H9 (cell line): ENCODE measurements around the gene HPCAL1. TPM values are rescaled to one million over a fixed set of nuclear protein-coding genes. Genes with fewer than 3 reads are reported as not detected.

Experiments
- DNase-seq: peaks from one replicate; pipeline ENCODE4 v3.0.0-alpha.2; 2017
- H2AFZ ChIP-seq: one replicate; pipeline ENCODE4 v1.6.1; 2013; ENCODE audit warnings: mild to moderate bottlenecking, low read length, control low read depth, moderate library complexity
- H2AK5ac ChIP-seq: 2 replicates; pipeline ENCODE4 v1.6.1; 2013; ENCODE audit warnings: low read length, control low read depth, mixed read lengths; ENCODE audit not compliant: insufficient read length
- H2BK120ac ChIP-seq: one replicate; pipeline ENCODE4 v1.6.1; 2013; ENCODE audit warnings: low read depth, mild to moderate bottlenecking, low read length, control low read depth, inconsistent platforms; ENCODE audit not compliant: poor library complexity, severe bottlenecking
- H2BK12ac ChIP-seq: 2 replicates; pipeline ENCODE4 v1.6.1; 2013; ENCODE audit warnings: low read length, control low read depth, mixed read lengths, low read depth; ENCODE audit not compliant: insufficient read length
- H2BK15ac ChIP-seq: 2 replicates; pipeline ENCODE4 v1.6.1; 2013; ENCODE audit warnings: low read depth, low read length, control low read depth
- H2BK20ac ChIP-seq: one replicate; pipeline ENCODE4 v1.6.1; 2013; ENCODE audit warnings: low read depth, mild to moderate bottlenecking, low read length, control low read depth, inconsistent platforms; ENCODE audit not compliant: poor library complexity, severe bottlenecking
- H2BK5ac ChIP-seq: 2 replicates; pipeline ENCODE4 v1.6.1; 2013; ENCODE audit warnings: low read length, control low read depth, mixed read lengths; ENCODE audit not compliant: insufficient read length
- H3K14ac ChIP-seq: 2 replicates; pipeline ENCODE4 v1.6.1; 2013; ENCODE audit warnings: low read length, control low read depth; ENCODE audit not compliant: insufficient read depth
- H3K18ac ChIP-seq: 2 replicates; pipeline ENCODE4 v1.6.1; 2013; ENCODE audit warnings: low read depth, mild to moderate bottlenecking, mixed read lengths, low read length, control low read depth; ENCODE audit not compliant: insufficient read length
- H3K23ac ChIP-seq: 2 replicates; pipeline ENCODE4 v1.6.1; 2013; ENCODE audit warnings: low read length, control low read depth, mixed read lengths, low read depth; ENCODE audit not compliant: insufficient read length
- H3K23me2 ChIP-seq: 2 replicates; pipeline ENCODE4 v1.6.1; 2013; ENCODE audit warnings: low read depth, mild to moderate bottlenecking, mixed read lengths, low read length, control low read depth; ENCODE audit not compliant: insufficient read length, poor library complexity, severe bottlenecking
- H3K27ac ChIP-seq: 2 replicates; pipeline ENCODE4 v1.5.1; 2013; ENCODE audit warnings: low read length, control low read depth, mixed read lengths, low read depth; ENCODE audit not compliant: insufficient read length
- H3K27me3 ChIP-seq: 2 replicates; pipeline ENCODE4 v1.6.1; 2013; ENCODE audit warnings: low read length, control low read depth, inconsistent platforms; ENCODE audit not compliant: insufficient read depth
- H3K4ac ChIP-seq: 2 replicates; pipeline ENCODE4 v1.6.1; 2013; ENCODE audit warnings: low read depth, mild to moderate bottlenecking, control low read depth, inconsistent platforms, low read length, moderate library complexity
- H3K4me1 ChIP-seq: 2 replicates; pipeline ENCODE4 v1.6.1; 2013; ENCODE audit warnings: low read length, control low read depth, inconsistent platforms; ENCODE audit not compliant: insufficient read depth
- H3K4me2 ChIP-seq: 2 replicates; pipeline ENCODE4 v1.6.1; 2013; ENCODE audit warnings: low read length, control low read depth, mixed read lengths; ENCODE audit not compliant: insufficient read length, insufficient read depth
- H3K56ac ChIP-seq: 2 replicates; pipeline ENCODE4 v1.6.1; 2013; ENCODE audit warnings: low read depth, mild to moderate bottlenecking, mixed read lengths, low read length, control low read depth; ENCODE audit not compliant: insufficient read length
- H3K79me1 ChIP-seq: 2 replicates; pipeline ENCODE4 v1.6.1; 2013; ENCODE audit warnings: low read depth, mild to moderate bottlenecking, moderate library complexity, low read length, control low read depth, inconsistent platforms; ENCODE audit not compliant: insufficient read depth, poor library complexity, severe bottlenecking
- H3K79me2 ChIP-seq: 2 replicates; pipeline ENCODE4 v1.6.1; 2013; ENCODE audit warnings: low read length, control low read depth, inconsistent platforms; ENCODE audit not compliant: insufficient read depth
- H3K9ac ChIP-seq: 2 replicates; pipeline ENCODE4 v1.6.1; 2013; ENCODE audit warnings: low read length, control low read depth, mixed read lengths; ENCODE audit not compliant: insufficient read length; ENCODE audit errors: extremely low read depth
- H3K9me3 ChIP-seq: one replicate; pipeline ENCODE4 v1.6.1; 2013; ENCODE audit warnings: low read depth, low read length, inconsistent platforms; ENCODE audit not compliant: control insufficient read depth
- H3T11ph ChIP-seq: one replicate; pipeline ENCODE4 v1.6.1; 2013; ENCODE audit warnings: mild to moderate bottlenecking, low read length, control low read depth, inconsistent platforms
- H4K20me1 ChIP-seq: one replicate; pipeline ENCODE4 v1.6.1; 2013; ENCODE audit not compliant: control insufficient read depth, insufficient read length, insufficient read depth
- H4K5ac ChIP-seq: 2 replicates; pipeline ENCODE4 v1.6.1; 2013; ENCODE audit warnings: low read depth, mild to moderate bottlenecking, mixed read lengths, low read length, control low read depth; ENCODE audit not compliant: insufficient read length
- H4K8ac ChIP-seq: replicated peaks from 2 replicates; pipeline ENCODE4 v1.6.1; 2013; ENCODE audit warnings: low read length, control low read depth, mixed read lengths, low read depth; ENCODE audit not compliant: insufficient read length
- H4K91ac ChIP-seq: 2 replicates; pipeline ENCODE4 v1.6.1; 2013; ENCODE audit warnings: low read depth, mild to moderate bottlenecking, moderate library complexity, mixed read lengths, low read length, control low read depth; ENCODE audit not compliant: insufficient read length
- H3K27ac Mint-ChIP-seq, 3 experiments: 2 replicates in 2 of 3; 3 replicates in 1 of 3; pipeline ENCODE4 v1.8.0; 2020 to 2021; ENCODE audit warnings: mixed read lengths in 3 of 3, mild to moderate bottlenecking in 1 of 3, moderate library complexity in 1 of 3
- H3K27me3 Mint-ChIP-seq: 2 replicates; pipeline ENCODE4 v1.8.0; 2021; ENCODE audit warnings: low read depth, mild to moderate bottlenecking, moderate library complexity, mixed read lengths
- H3K36me3 Mint-ChIP-seq, 3 experiments: 2 replicates in 2 of 3; 3 replicates in 1 of 3; pipeline ENCODE4 v1.8.0; 2020 to 2021; ENCODE audit warnings: low read depth in 3 of 3, mixed read lengths in 3 of 3; ENCODE audit not compliant: insufficient read depth in 1 of 3
- H3K4me1 Mint-ChIP-seq, 2 experiments: 2 replicates each; pipeline ENCODE4 v1.8.0; 2020; ENCODE audit warnings: mixed read lengths in 2 of 2
- H3K4me3 Mint-ChIP-seq, 2 experiments: 2 replicates in 1 of 2; 3 replicates in 1 of 2; pipeline ENCODE4 v1.8.0; 2020 to 2021; ENCODE audit warnings: mild to moderate bottlenecking in 2 of 2, mixed read lengths in 2 of 2, moderate library complexity in 1 of 2
- H3K9me3 Mint-ChIP-seq, 2 experiments: 2 replicates in 1 of 2; 3 replicates in 1 of 2; pipeline ENCODE4 v1.8.0; 2020; ENCODE audit warnings: mild to moderate bottlenecking in 2 of 2, mixed read lengths in 2 of 2, moderate library complexity in 1 of 2
- WGBS: extraction: QIAGEN DNeasy Blood & Tissue Kit; methylation state at CpG from one replicate; pipeline ENCODE4 v1.1.7; 2013; ENCODE audit warnings: missing lambda C conversion rate, low lambda C conversion rate, mixed read lengths; ENCODE audit not compliant: insufficient read length; ENCODE audit errors: extremely low coverage; 5-methylcytosine and 5-hydroxymethylcytosine counted together
- total RNA-seq: library from RNA; stranded (reverse); gene quantifications from 2 replicates; pipeline ENCODE4 v1.2.1, GENCODE V29; 2021
- TF ChIP-seq, protein P1 (sequence below): fragments of 200-600 bp; sonication (generic); conservative IDR thresholded peaks from 3 replicates; pipeline ENCODE4 v1.8.0; 2021; ENCODE audit warnings: antibody characterized with exemption, mild to moderate bottlenecking

Gene HPCAL1
- total RNA-seq, 1 experiment from 2014 or later, result 4.7 TPM

DNA sequence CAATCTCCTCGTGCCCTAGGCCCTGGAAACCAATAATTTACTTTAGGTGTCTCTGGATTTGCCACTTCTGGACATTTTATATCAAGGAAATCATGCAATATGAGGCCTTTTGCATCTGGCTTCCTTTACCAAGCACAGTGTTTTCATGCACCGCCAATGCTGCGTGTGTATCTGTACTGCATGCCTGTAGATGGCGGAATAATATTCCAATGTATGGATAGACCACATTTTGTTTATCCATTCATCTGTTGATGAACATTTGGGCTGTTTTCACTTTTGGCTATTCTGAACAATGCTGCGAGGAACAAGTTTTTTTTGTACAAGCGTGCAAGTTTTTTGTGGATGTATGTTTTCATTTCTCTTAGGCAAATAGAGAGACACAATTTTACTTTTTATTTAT lies 18.9 kb downstream of the HPCAL1 start:
- peaks cover 0 to 11% (median 0%) of the 10 kb centered on the region in 3 experiments; a peak in 1 of 7 replicates for H3K36me3 Mint-ChIP-seq
- Histone ChIP-seq H2AK5ac (no peak overlapping the region), H2BK120ac (no peak overlapping the region), H3K4me1 (0 out of 2 replicates have a peak, but pooled peaks cover 4% of the 10 kb centered on the region), H2BK5ac (no peak overlapping the region), H2BK12ac (no peak overlapping the region), H4K20me1 (no peaks in the 10 kb centered on the region), H3K56ac (no peak overlapping the region), H3K23me2 (no peaks in the 10 kb centered on the region), H3T11ph (no peak overlapping the region), H4K8ac (no peak overlapping the region), H3K27me3 (no peaks in the 10 kb centered on the region), H3K4me2 (no peak overlapping the region), H3K27ac (no peak overlapping the region), H2BK20ac (no peak overlapping the region), H3K79me2 (no peaks in the 10 kb centered on the region), H2BK15ac (no peak overlapping the region), H3K23ac (no peak overlapping the region), H3K18ac (no peak overlapping the region), H4K91ac (no peak overlapping the region), H3K4ac (no peak overlapping the region), H3K9ac (no peak overlapping the region), H3K79me1 (no peaks in the 10 kb centered on the region), H4K5ac (no peak overlapping the region), H3K14ac (no peak overlapping the region), H2AFZ (no peak overlapping the region), H3K9me3 (no peaks in the 10 kb centered on the region)
- peaks cover 0 to 2% of the 10 kb centered on the region in 2 experiments; a peak in 2 of 5 replicates for H3K9me3 Mint-ChIP-seq
- no peaks in the 10 kb centered on the region for H3K27me3 Mint-ChIP-seq
- no peak for DNase-seq
- WGBS, result no CpG with 5 or more reads among the region's 6 CpGs
- peaks cover 29 to 41% of the 10 kb centered on the region in 2 experiments for H3K4me1 Mint-ChIP-seq
- H3K27ac Mint-ChIP-seq, result no peak overlapping the region
- TF ChIP-seq, protein P1, sequence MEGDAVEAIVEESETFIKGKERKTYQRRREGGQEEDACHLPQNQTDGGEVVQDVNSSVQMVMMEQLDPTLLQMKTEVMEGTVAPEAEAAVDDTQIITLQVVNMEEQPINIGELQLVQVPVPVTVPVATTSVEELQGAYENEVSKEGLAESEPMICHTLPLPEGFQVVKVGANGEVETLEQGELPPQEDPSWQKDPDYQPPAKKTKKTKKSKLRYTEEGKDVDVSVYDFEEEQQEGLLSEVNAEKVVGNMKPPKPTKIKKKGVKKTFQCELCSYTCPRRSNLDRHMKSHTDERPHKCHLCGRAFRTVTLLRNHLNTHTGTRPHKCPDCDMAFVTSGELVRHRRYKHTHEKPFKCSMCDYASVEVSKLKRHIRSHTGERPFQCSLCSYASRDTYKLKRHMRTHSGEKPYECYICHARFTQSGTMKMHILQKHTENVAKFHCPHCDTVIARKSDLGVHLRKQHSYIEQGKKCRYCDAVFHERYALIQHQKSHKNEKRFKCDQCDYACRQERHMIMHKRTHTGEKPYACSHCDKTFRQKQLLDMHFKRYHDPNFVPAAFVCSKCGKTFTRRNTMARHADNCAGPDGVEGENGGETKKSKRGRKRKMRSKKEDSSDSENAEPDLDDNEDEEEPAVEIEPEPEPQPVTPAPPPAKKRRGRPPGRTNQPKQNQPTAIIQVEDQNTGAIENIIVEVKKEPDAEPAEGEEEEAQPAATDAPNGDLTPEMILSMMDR, result no peak
- H3K4me3 Mint-ChIP-seq, result no peak overlapping the region
